HepG2 (cell line): ENCODE measurements around the gene TRIP4. TPM values are rescaled to one million over a fixed set of nuclear protein-coding genes. Genes with fewer than 3 reads are reported as not detected.

Source experiments
- ARID5B ChIP-seq: IDR thresholded peaks from 2 replicates; pipeline ENCODE4 v1.4.0; 2020; ENCODE audit warnings: mild to moderate bottlenecking, missing genetic modification reagents
- CBX5 ChIP-seq: sonication (generic); formaldehyde crosslinking; IDR thresholded peaks from 2 replicates; pipeline ENCODE4 v1.4.0; 2020; ENCODE audit warnings: missing genetic modification reagents, borderline replicate concordance
- FOXK2 ChIP-seq: fragments of 450-650 bp; IDR thresholded peaks from 2 replicates; pipeline ENCODE4 v1.6.1; 2016
- KDM5A ChIP-seq: fragments of 200-600 bp; sonication (generic); IDR thresholded peaks from 2 replicates; pipeline ENCODE4 v1.7.0; 2018; ENCODE audit warnings: antibody characterized with exemption, mild to moderate bottlenecking, low read length, borderline replicate concordance
- MED8 ChIP-seq: sonication (generic); formaldehyde crosslinking; IDR thresholded peaks from 2 replicates; pipeline ENCODE4 v1.8.1; 2023; ENCODE audit warnings: mild to moderate bottlenecking, missing genetic modification reagents; ENCODE audit not compliant: insufficient replicate concordance
- MXI1 ChIP-seq: IDR thresholded peaks from 3 replicates; pipeline ENCODE4 v1.6.1; 2012; ENCODE audit warnings: low read depth, low read length, inconsistent platforms, borderline replicate concordance
- NBN ChIP-seq: fragments of 450-650 bp; conservative IDR thresholded peaks from 2 replicates; pipeline ENCODE4 v1.6.1; 2017
- PHF21A ChIP-seq: sonication (generic); formaldehyde crosslinking; IDR thresholded peaks from 2 replicates; pipeline ENCODE4 v1.5.0; 2020; ENCODE audit warnings: mild to moderate bottlenecking, missing genetic modification reagents
- PRMT3 ChIP-seq: sonication (generic); formaldehyde crosslinking; IDR thresholded peaks from 2 replicates; pipeline ENCODE4 v1.8.1; 2022; ENCODE audit warnings: low read depth, mild to moderate bottlenecking, moderate library complexity, missing genetic modification reagents, borderline replicate concordance
- RFX3 ChIP-seq: IDR thresholded peaks from 2 replicates; pipeline ENCODE4 v1.6.1; 2016; ENCODE audit warnings: missing biosample characterization, missing genetic modification reagents
- STAG1 ChIP-seq: sonication (generic); formaldehyde crosslinking; IDR thresholded peaks from 2 replicates; pipeline ENCODE4 v1.4.0; 2020; ENCODE audit warnings: missing genetic modification reagents
- YY1 ChIP-seq: IDR thresholded peaks from 2 replicates; pipeline ENCODE4 v1.6.1; 2011; ENCODE audit warnings: low read length, low read depth, moderate library complexity, mild to moderate bottlenecking; ENCODE audit not compliant: insufficient read depth, insufficient replicate concordance
- ZFP90 ChIP-seq: sonication (generic); formaldehyde crosslinking; IDR thresholded peaks from 2 replicates; pipeline ENCODE4 v1.8.0; 2022; ENCODE audit warnings: missing genetic modification reagents, mild to moderate bottlenecking, inconsistent platforms, borderline replicate concordance
- ZMAT3 ChIP-seq: sonication (generic); formaldehyde crosslinking; conservative IDR thresholded peaks from 2 replicates; pipeline ENCODE4 v1.7.0; 2021; ENCODE audit warnings: missing genetic modification reagents
- ZNF264 ChIP-seq: sonication (generic); formaldehyde crosslinking; IDR thresholded peaks from 2 replicates; pipeline ENCODE4 v1.4.0; 2020; ENCODE audit warnings: missing genetic modification reagents
- ZNF430 ChIP-seq: sonication (generic); formaldehyde crosslinking; IDR thresholded peaks from 2 replicates; pipeline ENCODE4 v1.9.0; 2021; ENCODE audit warnings: mild to moderate bottlenecking, missing genetic modification reagents
- ZNF891 ChIP-seq: sonication (generic); formaldehyde crosslinking; IDR thresholded peaks from 2 replicates; pipeline ENCODE4 v1.5.0; 2020; ENCODE audit warnings: mild to moderate bottlenecking, missing genetic modification reagents
- ZSCAN25 ChIP-seq: sonication (generic); formaldehyde crosslinking; IDR thresholded peaks from 2 replicates; pipeline ENCODE4 v1.8.0; 2022; ENCODE audit warnings: mild to moderate bottlenecking, missing genetic modification reagents
- ZSCAN9 ChIP-seq: IDR thresholded peaks from 2 replicates; pipeline ENCODE4 v1.6.1; 2016; ENCODE audit warnings: borderline replicate concordance
- ZUFSP ChIP-seq: sonication (generic); formaldehyde crosslinking; IDR thresholded peaks from 2 replicates; pipeline ENCODE4 v1.9.0; 2021; ENCODE audit warnings: missing genetic modification reagents, mild to moderate bottlenecking, borderline replicate concordance
- polyA plus RNA-seq, 8 experiments: library from polyadenylated mRNA; depleted of rRNA in 3 of 8; stranded (reverse) in 7 of 8; unstranded in 1 of 8; fragments of >200 nt; fragmentation: Illumina TruSeq in 4 of 8; extraction: Trizol in 4 of 8; gene quantifications; 2 replicates each; pipeline versions ENCODE4 v1.2.1 to v1.2.3, GENCODE V29; 2011 to 2016; ENCODE audit warnings: low read depth in 4 of 8, missing spikeins in 1 of 8, mixed read lengths in 1 of 8; ENCODE audit not compliant: insufficient read depth in 1 of 8
- total RNA-seq, 5 experiments: library from RNA; depleted of rRNA; stranded (reverse); fragments of >200 nt; fragmentation: Illumina TruSeq; extraction: Trizol; gene quantifications; 2 replicates each; pipeline ENCODE4 v1.2.3, GENCODE V29; 2016; ENCODE audit warnings: low read depth in 1 of 5

TRIP4 gene
- total and polyA plus RNA-seq, 2 of the 13 experiments (the other 11 are each of a cell fraction or from before 2014, with no cell fraction given): 7.1 to 11.8 TPM

- peak; percentile 73; the same call in 1 of the 2 replicates for TF ChIP-seq KDM5A
- TF ChIP-seq ZFP90 (CRISPR knock-in tag): peak; percentile 53; the same call in 1 of the 2 replicates
- peak; percentile 93; the same call in 2 of the 3 replicates for TF ChIP-seq MXI1
- peak; percentile 65 for TF ChIP-seq STAG1 (CRISPR knock-in tag)
- TF ChIP-seq PRMT3 (CRISPR knock-in tag): no peak
- no peak for TF ChIP-seq ZUFSP (CRISPR knock-in tag)
- peak; percentile 96 for TF ChIP-seq RFX3 (CRISPR knock-in tag)
- TF ChIP-seq ZSCAN25: no peak
- no peak for TF ChIP-seq ZMAT3 (CRISPR knock-in tag)
- no peak for TF ChIP-seq ZNF430 (CRISPR knock-in tag)
- no peak for TF ChIP-seq ZNF891
- TF ChIP-seq PHF21A (CRISPR knock-in tag): no peak; the same call in 1 of the 2 replicates
- peak; percentile 56 for TF ChIP-seq YY1
- no peak for TF ChIP-seq ZNF264 (CRISPR knock-in tag)
- TF ChIP-seq NBN: no peak
- TF ChIP-seq ZSCAN9 (CRISPR knock-in tag): no peak
- no peak for TF ChIP-seq MED8 (CRISPR knock-in tag)
- peak; percentile 30; the same call in 1 of the 2 replicates for TF ChIP-seq FOXK2
- TF ChIP-seq CBX5: no peak
- peak; percentile 50; the same call in 1 of the 2 replicates for TF ChIP-seq ARID5B
Measured at GRCh38 chr15:64355944-64356709, 31.5 kb upstream of the TRIP4 start, which contains the start of gene CSNK1G1 (continued).
